Suprapubic skin (tissue), 4 donors: Measurements from ENCODE around the gene SOCS4.

Experiments used
- EP300 ChIP-seq: sonication (generic); formaldehyde crosslinking; IDR thresholded peaks from one replicate; pipeline ENCODE4 v1.6.1; 2017; ENCODE audit warnings: antibody characterized with exemption
- POLR2A ChIP-seq, 2 donors: fragments of 450-650 bp; IDR thresholded peaks; one replicate each; pipeline ENCODE4 v1.6.1; 2017; ENCODE audit warnings: antibody characterized with exemption in 2 of 2, mild to moderate bottlenecking in 2 of 2, moderate library complexity in 2 of 2
- POLR2AphosphoS5 ChIP-seq, 3 donors: sonication (generic); formaldehyde crosslinking; IDR thresholded peaks; one replicate each; pipeline ENCODE4 v1.6.1; 2017; ENCODE audit warnings: antibody characterized with exemption in 3 of 3
- TF ChIP-seq, protein P1 (sequence below), 2 donors: fragments of 200-600 bp in 1 of 2; fragments of 450-650 bp in 1 of 2; sonication (generic) in 1 of 2; IDR thresholded peaks; one replicate each; pipeline ENCODE4 v1.5.1; 2016 to 2019; ENCODE audit warnings: antibody characterized with exemption in 2 of 2, mild to moderate bottlenecking in 1 of 2, moderate library complexity in 1 of 2

DNA sequence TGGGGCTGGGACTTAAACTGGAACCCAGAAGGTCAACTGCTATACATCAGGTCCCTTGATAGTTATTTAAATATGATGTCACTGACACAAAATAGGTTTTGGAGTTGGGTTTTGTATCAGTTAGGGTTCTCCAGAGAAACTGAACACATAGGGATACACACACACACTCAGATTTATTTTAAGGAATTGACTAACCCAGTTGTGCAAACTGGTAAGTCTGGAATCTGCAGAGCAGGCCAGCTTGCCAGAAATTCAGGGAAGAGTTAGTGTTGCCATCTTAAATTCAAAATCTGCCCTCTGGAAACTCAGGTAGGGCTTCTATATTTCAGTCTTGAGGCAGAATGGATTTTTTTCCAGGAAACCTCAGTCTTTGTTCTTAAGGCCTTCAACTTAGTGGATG lies 61.3 kb downstream of the SOCS4 start:
- TF ChIP-seq, protein P1, sequence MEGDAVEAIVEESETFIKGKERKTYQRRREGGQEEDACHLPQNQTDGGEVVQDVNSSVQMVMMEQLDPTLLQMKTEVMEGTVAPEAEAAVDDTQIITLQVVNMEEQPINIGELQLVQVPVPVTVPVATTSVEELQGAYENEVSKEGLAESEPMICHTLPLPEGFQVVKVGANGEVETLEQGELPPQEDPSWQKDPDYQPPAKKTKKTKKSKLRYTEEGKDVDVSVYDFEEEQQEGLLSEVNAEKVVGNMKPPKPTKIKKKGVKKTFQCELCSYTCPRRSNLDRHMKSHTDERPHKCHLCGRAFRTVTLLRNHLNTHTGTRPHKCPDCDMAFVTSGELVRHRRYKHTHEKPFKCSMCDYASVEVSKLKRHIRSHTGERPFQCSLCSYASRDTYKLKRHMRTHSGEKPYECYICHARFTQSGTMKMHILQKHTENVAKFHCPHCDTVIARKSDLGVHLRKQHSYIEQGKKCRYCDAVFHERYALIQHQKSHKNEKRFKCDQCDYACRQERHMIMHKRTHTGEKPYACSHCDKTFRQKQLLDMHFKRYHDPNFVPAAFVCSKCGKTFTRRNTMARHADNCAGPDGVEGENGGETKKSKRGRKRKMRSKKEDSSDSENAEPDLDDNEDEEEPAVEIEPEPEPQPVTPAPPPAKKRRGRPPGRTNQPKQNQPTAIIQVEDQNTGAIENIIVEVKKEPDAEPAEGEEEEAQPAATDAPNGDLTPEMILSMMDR (IDR thresholded peaks at IDR 0.05) = no peak
- TF ChIP-seq POLR2AphosphoS5 (IDR thresholded peaks at IDR 0.05) (no peak), POLR2A (IDR thresholded peaks at IDR 0.05) (no peak), EP300 (no peak)
